Ecto neural progenitor cell (in vitro differentiated cells): ENCODE measurements around the gene BICRAL.
"Not testable (repeated sequence)": the region's sequence is repeated elsewhere in the genome, so short reads cannot be mapped to it uniquely, and the experiment has no call there.

Experiments used
- DNase-seq: peaks from one replicate; pipeline ENCODE4 v3.0.0-alpha.2; 2018; ENCODE audit warnings: low spot score

The BICRAL gene, protein sequence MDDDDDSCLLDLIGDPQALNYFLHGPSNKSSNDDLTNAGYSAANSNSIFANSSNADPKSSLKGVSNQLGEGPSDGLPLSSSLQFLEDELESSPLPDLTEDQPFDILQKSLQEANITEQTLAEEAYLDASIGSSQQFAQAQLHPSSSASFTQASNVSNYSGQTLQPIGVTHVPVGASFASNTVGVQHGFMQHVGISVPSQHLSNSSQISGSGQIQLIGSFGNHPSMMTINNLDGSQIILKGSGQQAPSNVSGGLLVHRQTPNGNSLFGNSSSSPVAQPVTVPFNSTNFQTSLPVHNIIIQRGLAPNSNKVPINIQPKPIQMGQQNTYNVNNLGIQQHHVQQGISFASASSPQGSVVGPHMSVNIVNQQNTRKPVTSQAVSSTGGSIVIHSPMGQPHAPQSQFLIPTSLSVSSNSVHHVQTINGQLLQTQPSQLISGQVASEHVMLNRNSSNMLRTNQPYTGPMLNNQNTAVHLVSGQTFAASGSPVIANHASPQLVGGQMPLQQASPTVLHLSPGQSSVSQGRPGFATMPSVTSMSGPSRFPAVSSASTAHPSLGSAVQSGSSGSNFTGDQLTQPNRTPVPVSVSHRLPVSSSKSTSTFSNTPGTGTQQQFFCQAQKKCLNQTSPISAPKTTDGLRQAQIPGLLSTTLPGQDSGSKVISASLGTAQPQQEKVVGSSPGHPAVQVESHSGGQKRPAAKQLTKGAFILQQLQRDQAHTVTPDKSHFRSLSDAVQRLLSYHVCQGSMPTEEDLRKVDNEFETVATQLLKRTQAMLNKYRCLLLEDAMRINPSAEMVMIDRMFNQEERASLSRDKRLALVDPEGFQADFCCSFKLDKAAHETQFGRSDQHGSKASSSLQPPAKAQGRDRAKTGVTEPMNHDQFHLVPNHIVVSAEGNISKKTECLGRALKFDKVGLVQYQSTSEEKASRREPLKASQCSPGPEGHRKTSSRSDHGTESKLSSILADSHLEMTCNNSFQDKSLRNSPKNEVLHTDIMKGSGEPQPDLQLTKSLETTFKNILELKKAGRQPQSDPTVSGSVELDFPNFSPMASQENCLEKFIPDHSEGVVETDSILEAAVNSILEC

DNA sequence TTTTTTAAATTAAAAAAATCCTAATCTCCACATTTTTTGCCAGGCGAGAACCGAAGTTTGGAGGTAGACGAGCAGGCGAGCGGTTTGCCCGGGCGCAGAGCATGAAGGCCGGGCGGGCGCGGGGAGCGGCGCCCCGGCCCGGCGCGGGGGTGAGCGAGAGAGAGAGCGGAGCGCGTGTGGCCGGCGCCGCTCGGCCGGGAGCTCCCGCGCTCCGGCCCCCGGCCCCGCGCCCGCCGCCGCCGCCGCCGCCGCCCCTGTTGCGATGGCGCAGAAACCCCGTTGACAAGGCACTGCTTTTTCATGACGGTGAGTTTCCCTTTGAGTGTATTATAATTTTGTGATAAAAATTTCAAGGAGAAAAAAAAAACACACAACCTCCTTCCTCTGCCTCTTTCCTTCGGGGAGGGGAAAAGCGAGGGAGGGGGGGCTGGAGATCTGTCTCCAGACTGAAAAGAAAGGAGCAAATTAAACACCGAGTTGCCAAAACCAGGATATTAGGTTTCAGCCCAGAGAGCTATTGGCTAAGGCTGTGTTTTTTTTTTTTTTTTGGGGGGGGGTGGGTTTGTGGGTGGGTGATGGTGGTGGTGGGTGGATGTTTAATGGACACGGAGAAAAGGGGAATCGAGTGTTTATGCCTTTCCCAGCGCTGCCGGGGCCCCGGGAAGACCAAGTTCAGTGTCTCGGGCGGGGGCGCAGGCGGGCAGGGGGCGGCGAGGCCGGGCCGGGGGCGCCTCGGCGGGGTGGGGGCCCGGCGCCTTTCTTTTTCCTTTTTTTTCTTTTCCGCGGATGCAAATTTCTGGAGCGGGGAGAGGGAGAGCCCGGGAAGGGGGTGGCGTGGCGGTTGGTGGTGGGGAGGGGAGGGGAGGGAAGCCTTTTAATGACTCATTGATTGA, at the start of gene BICRAL:
Gene BICRAL, plus strand, starts transcription at position 257 of the 893 bp plus-strand sequence. CDS start 39,971 bp downstream, outside the sequence.
- peak; percentile 70 for DNase-seq

DNA sequence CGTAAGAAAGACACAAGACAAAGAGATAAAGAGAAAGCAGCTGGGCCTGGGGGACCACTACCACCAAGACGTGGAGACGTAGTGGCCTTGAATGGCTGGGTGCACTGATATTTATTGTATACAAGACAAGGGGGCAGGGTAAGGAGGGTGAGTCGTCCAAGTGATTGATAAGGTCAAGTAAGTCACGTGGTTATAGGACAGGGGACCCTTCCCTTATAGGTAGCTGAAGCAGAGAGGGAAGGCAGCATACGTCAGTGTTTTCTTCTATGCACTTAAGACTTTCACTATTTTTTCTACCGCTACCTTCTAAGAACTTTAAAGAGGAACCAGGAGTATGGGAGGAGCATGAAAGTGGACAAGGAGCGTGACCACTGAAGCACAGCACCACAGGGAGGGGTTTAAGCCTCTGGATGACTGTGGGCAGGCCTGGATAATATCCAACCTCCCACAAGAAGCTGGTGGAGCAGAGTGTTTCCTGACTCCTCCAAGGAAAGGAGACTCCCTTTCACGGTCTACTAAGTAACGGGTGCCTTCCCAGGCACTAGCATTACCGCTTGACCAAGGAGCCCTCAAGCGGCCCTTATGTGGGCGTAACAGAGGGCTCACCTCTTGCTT, 47.9 kb upstream of the BICRAL start:
- DNase-seq = not testable (repeated sequence)

DNA sequence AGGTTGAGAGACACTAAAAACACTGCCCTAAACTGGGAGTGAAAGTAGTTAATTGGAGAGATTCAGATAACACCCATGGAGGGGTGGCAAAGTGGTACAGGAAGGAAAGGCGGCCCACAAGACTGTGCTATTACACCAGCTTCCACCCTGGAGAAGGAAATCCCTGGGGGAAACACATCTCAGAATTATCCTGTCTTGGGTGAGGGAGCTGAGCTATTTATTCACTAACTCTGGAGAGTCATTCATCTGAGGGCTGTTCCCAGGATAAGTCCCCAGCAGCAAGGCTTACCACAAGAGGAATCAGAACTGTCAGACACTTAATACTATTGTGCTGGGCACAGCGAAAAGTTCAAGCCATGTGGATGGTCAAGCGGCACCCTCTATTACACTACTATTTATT, 45.9 kb upstream of the BICRAL start:
- no peak for DNase-seq

DNA sequence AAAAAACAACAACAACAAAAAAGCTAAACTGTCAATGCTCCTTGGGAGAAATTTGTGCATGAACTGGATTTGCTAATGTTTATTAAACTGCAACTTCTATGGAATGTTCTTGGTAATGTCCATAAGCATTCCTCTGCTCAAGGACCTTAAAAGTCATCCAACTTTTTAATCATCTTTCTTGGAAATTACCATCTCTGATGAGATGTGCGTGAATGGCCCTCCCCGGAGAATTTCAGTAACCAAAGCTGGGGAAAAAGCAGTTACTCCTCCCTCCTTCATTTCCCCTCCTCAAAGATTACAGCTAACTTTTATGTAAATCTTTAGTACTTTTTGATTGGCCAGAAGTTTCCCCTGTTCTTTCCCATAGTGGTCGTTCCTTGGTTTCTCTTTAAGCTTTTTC, 41.1 kb upstream of the BICRAL start:
- DNase-seq = no peak

DNA sequence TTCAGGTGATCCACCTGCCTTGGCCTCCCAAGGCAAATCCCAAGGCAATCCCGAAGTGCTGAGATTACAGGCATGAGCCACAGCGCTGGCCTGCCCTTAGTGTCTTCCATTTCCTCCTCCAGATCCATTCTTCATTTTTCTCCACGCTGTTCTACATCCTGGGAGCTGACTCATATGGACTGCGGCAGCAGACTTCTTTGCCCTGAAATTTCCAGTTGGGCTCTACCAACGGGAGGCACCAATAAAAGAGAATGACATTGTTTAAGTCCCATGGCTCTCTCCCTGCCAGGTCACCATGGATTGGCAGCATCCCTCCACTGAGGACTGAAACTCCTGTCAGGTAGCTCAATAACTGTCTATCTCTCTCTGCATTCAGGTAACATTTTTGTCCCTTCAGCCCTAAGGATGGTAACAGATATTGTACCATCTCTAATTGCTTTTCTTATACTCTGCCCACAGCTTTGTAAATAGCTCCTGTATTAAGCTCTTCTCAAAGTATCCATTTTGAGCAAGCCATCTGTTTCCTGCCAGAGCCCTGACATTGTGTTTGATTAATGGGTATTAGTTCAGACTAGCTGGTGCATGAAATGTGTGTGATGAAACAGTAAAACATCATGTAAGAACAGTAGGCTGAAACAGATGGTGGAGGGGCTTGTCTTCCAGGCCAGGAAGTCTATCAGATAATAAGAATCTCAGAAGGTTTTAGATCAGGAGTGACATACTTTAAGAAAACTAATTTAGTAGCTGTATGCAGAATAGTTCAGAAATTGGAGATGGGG, 39.5 kb upstream of the BICRAL start:
- DNase-seq = no peak

DNA sequence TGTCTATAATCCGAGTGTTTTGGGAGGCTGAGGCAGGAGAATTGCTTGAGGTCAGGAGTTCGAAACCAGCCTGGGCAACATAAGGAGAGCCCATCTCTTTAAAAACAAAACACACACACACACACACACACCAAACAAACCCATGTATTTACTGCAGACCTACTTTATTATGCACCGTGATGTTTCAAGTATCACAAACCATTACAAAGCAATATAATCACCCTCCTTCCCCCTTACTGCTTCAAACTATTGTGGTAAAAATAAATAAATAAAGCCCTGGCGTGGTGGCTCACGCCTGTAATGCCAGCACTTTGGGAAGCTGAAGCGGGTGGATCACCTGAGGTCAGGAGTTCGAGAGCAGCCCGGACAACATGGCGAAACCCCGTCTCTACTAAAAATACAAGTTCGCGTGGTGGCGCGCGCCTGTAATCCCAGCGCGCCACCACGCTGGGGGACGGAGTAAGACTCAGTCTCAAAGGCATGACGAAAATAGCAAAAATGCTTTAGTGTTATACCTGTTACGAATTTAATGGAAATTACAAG, 37.4 kb upstream of the BICRAL start:
- DNase-seq = no peak

DNA sequence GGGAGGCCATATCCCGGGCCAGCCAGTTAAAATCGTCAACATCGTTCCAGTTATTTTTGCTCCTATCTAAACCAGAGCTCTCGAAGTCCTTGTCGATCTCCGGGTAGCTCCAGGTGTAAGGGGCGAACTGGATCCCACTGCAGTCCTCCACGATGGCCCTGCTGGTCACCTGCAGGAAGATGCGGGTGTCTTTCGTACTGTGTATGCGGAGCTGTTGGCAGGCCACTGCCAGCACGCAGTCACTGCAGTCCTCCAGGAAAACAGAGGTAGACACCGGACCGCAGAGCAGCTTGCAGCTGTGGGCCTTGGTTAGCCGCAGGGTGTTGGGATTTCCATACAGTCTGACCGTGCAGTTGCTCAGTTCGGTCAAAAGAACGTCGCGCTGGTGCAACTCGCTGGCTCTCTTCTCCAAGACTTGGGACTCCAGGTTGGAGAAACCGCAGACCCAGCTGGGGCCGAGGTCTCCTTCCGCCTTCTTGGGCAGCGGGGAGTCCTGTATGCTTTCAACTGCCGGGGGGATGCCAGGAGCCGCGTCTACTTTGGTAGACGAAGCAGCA, 36.7 kb upstream of the BICRAL start:
- DNase-seq = peak; percentile 64

DNA sequence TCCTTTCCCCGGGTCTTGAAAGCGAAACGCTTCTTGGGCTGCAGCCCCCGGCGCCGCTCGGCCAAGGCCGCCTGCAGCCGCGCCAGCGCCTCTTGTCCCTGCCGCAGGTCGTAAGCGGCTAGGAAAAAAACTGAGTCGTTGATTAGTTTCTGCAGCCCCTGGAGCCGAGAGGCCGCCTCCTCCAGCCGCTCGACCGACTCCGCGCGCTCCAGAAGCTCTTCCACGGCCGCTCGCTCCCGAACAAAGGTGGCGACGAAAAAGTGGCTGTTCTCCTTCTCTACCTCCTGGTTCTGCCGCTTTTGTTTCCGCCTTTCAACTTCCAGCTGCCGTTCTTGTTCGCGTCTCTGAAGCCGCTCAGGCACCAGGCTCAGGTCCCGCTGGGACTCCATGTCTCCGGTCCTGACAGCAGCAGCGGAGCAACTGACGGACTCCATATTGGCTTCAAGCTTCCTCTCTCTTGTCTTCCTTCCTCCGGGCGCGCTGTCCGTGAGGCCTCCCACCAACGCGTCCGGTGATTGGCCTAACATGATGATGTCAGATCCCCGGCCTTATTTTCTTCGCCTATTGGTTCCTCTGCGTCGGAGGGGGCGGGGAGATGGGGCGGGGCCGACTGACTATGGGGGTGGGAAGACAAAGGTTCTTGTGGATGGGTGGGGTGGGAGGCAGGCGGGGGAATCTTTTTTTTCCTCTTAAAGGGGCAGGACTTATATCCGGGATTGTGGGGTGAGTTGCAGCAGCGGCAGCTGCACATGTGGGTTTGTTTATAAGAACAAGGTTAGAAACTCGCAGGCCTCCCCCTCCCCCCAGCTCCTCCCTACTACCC, 36.0 kb upstream of the BICRAL start, which contains the start of gene TBCC:
Gene TBCC, minus strand, starts transcription at position 464 of the 823 bp plus-strand sequence. Its CDS starts 30 bp downstream, at position 434.
- peak; percentile 97 for DNase-seq

DNA sequence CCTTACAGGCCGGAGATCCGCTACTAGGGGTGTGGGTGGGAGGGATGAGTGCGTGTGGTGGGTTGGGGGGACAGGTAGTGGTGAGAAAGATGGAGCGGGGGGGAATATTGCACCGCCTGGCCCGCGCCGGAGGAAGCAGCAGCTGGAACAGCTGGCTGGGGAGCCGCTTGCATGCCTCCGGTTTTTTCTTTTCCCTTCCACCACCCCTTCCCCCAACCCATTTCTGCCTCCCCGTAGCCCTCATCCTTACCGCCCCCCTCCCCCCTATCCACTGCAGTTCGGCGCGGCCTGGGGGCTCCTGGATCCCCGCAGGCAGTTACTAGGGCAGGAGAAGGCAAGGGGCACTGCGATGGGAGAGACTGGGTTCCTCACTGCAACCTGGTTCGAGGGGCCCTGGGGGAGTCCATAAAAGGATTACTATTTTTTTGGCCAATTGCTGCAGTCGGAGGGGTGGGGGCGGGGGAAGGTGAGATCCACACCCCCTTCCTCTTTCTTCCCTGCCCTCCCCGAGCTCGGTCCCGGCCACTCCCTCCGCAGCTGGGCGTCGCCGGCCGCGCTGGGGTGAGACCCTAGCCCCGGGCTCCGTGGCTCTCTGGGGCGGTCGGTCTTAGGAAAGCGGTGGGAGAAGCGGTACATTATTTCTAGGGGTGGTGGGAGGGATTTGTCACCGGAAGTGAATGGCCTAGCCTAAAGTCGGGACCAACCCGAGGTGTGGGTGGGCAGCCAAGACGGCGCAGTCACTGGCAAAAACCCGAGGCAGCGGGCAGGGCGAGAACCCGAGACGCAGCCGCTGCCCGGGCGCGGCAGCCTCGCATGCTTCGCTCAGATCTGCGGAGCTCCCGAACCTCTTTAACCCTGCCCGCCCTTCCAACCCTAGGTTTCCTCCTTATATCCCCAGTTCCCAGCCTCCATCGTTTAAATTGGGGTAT, 35.1 kb upstream of the BICRAL start:
- DNase-seq = peak; percentile 90

DNA sequence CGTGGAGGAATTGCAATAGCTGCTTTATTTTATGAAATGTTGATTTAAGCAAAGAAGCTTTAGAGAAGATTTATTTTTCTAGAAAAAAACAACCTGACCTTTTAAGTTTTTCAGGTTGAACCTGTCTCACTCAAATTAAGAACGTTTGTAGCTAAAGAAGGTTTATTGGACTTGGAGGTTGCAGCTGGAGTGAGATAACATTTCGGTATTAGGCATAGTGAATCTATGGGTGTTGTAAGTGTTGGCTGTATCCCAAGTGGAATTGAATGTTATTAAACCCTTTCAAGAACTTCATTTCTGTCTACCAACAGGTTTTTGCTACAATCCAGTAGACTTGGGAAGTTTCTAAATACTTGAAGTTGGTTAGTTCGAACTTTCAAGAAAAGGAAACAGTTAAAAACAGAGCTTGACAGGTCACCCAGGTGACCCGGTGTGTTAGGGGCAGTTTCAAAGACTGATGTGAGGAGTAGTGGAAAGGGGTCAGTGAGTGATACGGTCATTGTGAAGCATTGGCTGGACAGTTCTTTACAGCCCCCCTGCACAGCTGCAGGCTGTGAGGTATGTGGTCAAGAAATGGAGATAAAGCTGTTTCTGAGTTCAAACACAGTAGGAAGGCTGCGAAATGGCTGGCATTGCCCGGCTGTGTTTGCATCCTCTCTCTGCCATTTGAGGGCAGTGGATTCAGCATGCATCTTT, 33.5 kb upstream of the BICRAL start:
- DNase-seq = no peak

DNA sequence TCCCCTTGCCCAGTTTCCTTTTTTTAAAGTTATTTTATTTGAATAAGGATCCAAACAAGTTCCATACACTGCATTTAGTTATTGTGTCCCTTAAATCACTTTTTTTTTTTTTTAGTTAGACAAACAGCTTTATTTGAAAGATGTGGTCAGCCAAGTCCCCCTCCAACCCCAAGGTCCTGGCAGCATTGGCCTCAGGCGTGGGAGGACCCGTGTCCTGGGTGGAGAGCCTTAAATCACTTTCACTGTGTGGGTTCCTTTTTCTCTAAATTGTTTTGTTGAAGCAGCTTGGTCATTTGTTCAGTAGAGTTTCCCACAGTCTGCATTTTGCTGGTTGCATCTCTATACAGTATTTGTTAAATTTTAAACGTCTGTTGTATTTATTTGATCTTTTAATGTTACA, 30.8 kb upstream of the BICRAL start:
- no peak for DNase-seq

DNA sequence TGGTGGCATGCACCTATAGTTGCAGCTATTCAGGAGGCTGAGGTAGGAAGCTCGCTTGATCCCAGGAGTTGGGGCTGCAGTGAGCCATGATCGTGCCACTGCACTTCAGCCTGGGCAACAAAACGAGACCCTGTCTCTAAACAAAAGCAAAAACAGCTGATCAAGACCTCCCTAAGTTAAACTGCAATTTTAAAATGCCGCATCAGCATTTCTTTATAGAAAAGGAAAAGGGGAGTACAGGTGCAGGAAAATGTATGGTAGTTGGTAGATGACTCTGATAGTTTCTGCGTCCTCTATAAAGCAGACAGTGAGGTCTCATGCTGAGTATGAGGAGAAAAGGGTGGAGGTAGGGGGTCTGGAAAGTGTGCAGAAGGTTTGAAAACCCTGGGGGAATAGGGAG, 27.1 kb upstream of the BICRAL start:
- DNase-seq = no peak

DNA sequence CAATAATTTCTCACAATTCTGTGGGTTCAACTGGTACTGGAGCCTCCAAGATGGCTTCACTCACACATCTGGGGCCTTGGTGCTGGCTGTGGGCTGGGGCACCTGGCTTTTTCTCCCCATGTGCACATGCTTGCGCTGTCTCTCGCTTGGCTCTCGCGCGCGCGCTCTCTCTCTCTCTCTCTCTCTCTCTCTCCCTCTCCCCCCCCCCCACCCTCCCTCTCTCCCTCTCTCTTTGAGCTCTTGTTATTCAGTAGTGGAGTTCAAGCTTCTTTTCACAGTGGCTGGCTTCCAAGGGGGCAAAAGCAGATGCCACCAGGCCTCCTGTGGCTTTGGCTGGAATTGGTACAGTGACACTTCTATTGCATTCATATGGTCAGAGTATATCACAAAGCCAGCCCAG, 25.1 kb upstream of the BICRAL start:
- no peak for DNase-seq

DNA sequence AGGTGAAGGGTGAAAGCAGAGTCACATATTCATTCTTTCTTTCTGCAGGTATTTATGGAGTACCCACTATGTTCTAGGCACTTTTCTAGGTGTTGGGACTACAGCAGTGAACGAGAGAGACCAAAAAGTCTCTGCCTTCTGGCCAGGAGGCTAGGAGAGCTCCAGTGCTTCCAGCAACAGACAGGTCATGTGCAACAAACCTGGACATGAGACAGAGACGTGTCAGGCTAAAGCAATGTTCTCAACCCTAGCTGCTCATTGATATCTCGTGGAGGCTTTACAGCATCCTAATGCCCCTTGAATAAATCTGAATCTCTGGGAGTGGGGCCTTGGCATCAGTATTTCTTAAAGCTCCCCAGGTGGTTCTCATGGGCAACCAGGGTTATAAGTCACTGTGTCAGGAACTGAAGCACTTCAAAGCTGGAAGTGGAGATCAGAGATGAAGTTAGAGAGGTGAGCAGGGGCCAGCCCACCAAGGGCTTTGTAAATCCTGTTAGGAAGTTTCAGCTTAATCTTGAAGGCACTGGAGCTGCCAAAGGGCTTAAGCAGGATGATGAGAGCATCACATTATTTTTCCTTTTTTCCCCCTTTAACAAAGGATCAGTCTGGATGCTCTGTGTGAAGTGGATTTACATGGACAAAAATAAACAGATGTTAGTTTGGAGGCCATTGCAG, 23.0 kb upstream of the BICRAL start:
- DNase-seq = no peak

DNA sequence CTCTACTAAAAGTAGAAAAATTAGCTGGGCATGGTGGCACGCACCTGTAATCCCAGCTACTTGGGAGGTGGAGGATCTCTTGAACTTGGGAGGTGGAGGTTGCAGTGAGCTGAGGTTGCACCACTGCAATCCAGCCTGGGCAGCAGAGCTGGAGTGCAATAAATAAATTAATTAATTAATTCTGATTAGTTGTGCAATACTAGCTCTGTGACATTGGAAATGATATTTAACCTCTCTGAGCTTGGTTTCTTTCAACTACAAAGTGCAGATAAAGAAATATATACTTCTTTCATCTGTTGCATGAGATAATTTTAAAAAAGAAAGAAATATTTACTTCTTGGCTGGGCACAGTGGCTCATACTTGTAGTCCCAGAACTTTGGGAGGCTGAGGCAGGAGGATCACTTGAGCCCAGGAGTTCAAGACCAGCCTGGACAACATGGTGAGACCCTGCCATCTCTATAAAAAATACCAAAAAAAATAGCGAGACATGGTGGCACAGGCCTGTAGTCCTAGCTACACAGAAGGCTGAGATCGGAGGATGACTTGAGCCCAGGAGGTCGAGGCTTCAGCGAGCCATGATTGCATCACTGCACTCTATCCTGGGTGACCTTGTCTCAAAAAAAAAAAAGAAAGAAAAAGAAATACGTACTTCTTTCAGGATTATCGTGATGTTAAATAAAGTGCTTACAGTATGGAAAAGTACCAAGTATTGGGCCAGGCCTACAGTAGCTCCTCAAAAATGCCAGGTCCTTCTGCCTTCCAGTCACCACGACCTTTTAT, 20.4 kb upstream of the BICRAL start:
- no peak for DNase-seq

DNA sequence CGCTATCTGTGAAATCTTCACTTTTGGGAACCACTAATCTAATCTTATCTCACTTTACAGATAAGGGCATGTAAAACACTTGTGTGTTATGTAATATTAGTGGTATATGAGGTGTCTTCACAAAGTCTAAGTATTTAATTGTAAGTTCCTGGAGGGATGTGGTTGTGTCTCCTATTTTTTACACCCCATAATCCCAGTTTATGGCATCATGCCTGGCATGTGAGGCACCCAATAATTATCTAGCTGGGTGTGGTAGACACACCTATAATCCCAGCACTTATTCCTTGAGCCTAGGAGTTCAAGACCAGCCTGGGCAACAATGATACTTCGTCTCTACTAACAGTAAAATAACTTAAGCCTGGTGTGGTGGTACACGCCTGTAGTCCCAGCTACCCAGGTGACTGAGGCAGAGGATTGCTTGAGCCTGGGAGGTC, 19.4 kb upstream of the BICRAL start:
- DNase-seq = no peak
